IPS-NIHi7 (cell line): Measurements from ENCODE around the gene ZFYVE16.
A peak's percentile ranks its signal among the peaks of the same experiment; 100 is the strongest.
"Not testable (repeated sequence)": the region's sequence is repeated elsewhere in the genome, so short reads cannot be mapped to it uniquely, and the experiment has no call there.

Source experiments
- DNase-seq: peaks from one replicate; pipeline ENCODE4 v3.0.0; 2012; ENCODE audit warnings: mixed read lengths; ENCODE audit errors: extremely low spot score

The ZFYVE16 gene

DNA sequence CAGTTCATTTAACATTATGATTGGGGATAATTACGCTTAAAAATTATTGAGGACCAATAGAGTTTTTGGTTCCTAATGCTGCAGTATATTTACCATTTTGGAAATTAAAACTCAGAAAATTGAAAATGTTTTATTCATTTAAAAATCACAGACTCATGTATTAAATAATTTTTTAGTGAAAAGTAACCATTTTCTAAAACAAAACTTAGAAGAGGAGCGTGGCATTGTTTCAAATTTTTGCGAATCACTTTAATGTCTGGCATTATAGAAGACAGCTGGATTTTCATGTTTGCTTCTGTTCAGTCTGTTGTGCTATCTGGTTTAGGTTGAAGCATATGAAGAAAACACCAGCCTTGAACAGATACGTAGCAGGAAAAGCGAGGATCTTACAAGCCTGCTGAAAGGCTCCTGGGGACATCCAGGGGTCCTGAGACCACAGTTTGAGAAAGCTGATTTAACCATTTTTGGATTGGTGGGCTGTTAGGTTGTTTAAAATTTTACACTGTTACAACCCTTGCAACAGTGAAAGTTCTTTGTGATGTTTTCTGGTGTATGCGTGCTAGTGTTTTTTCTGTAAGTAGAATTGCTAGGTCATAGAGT lies 1.6 kb downstream of the ZFYVE16 start:
- DNase-seq: no peak

- no peak for DNase-seq
Observed at GRCh38 chr5:80411589-80412219, 3.8 kb downstream of the ZFYVE16 start.

DNA sequence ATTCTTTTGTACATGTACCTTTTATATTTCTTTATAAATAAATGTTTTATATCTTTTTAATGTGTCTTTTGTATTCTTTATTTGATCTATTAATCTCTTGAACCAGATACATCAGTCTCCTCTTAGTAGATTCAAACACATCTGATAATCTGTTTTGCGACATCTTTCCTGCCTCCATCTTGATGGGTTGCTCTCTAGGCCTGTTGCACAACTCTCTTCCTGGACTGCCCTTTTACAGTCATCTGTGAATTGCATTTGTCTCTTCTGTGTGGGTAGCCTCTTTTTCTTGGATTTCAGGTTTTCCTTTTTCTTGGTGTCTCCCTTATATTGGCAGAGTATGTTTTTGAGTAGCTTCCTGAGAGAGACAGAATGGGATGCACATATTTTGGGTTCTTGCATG lies 6.2 kb downstream of the ZFYVE16 start:
- no peak for DNase-seq

DNA sequence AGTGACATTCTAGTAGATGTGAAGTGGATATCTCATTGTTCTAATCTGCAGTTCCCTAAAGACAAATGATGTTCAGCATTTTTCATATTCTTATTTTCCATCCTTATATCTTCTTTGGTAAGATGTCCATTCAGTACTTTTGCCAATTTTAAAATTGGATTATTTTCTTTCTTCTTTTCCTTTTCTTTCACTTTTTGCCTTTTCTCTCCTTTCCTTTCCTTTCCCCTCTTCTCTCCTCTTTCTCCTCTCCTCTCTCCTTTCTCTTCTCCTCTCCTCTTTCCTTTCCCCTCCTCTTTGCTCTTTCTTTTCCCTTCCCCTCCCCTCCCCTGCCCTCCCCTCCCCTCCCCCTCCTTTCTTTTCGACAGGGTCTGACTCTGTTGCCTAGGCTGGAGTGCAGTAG lies 10.1 kb downstream of the ZFYVE16 start:
- no peak for DNase-seq

DNA sequence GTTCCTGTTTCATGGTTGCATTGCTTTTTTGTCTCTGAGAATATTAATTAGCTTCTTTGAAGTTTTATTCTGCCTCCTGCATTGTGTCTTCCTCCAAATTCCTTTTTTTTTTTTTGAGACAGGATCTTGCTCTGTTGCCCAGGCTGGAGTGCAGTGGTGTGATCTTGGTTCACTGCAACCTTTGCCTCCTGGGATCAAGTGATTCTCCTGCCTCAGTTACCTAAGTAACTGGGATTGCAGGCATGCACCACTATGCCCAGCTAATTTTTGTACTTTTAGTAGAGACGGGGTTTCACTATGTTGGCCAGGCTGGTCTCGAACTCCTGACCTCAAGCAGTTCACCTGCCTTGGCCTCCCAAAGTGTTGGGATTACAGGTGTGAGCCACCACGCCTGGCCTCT lies 16.5 kb downstream of the ZFYVE16 start:
- DNase-seq: not testable (repeated sequence)

- DNase-seq: no peak
Observed at GRCh38 chr5:80435476-80435875, 27.6 kb downstream of the ZFYVE16 start.

DNA sequence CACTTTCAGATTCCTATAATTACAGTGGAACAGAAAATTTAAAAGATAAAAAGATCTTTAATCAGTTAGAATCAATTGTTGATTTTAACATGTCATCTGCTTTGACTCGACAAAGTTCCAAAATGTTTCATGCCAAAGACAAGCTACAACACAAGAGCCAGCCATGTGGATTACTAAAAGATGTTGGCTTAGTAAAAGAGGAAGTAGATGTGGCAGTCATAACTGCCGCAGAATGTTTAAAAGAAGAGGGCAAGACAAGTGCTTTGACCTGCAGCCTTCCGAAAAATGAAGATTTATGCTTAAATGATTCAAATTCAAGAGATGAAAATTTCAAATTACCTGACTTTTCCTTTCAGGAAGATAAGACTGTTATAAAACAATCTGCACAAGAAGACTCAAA lies 29.5 kb downstream of the ZFYVE16 start:
- DNase-seq: no peak

GRCh38 chr5:80438739-80439138 lies 30.9 kb downstream of the ZFYVE16 start:
- no peak for DNase-seq

DNA sequence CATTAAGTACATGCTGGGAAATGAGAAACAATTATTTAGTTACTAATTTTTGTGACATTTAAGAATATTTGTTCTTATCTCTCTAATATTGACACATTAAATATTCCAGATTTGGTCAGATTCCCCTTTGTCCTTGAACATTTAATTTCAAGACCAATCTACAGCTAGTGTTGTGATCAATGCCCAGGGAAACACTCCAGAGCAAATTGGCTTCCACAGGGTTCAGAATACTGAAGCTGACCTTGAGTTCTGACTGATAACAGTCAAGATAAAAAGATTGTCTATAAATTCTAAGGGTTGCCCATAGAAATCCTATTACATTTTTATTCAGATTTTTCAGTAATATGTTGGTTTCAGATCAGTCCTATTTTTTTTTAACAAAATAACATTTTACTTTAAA lies 31.3 kb downstream of the ZFYVE16 start:
- no peak for DNase-seq

- no peak for DNase-seq
Observed at GRCh38 chr5:80442742-80443141, 34.9 kb downstream of the ZFYVE16 start.

DNA sequence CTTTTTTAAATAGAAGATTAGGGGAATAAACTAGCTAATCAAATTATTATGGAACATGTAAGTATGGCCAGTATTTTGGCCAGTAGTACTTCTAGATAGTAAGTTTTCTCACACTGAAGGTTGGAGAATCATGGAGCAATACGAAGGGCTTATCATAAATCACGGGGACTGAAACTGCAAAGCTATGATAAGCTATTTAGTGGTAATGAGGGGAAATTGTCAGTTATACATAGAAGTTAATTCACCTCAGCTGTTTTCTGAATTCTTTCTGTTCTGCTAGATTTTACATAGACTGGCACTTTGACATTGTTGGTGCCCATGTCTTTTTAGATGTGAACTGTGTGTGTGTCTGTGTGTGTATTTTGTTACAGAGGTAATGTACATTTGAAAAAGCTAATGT lies 45.5 kb downstream of the ZFYVE16 start:
- no peak for DNase-seq

GRCh38 chr5:80463269-80463668 lies 55.4 kb downstream of the ZFYVE16 start:
- DNase-seq: no peak

- no peak for DNase-seq
Observed at GRCh38 chr5:80466669-80467485, 59.0 kb downstream of the ZFYVE16 start.

DNA sequence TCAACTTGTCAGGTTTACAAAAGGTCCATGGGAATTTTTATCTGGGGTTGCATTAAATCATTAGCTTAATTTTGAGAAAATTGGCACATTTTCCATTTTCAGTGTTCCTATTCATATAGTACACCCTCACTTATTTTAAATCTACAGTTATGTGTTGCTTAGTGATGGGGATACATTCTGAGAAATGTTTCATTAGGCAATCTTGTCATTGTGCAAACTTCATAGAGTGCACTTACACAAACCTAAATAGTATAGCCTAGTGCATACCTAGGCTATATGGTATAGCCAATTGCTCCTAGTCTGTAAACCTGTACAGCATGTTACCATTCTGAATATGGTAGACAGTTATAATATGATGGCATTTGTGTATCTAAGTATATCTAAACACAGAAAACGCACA lies 60.3 kb downstream of the ZFYVE16 start:
- no peak for DNase-seq

DNA sequence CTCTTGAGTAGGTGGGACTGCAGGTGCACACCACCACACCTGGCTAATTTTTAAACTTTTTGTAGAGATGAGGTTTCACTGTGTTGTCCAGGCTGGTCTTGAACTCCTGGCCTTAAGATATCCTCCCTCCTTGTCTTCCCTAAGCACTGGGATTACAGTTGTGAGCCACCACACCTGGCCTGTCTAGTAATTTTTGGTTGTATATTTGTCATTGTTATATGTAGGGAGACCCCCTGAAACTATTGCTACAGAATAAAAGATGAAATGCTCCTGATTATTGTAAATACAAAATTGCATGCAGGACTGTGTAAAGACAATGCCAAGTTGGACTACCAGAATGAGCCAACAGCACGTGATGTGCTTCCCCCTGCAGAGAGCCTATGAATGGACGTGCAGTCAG lies 62.8 kb downstream of the ZFYVE16 start:
- not testable (repeated sequence) for DNase-seq

GRCh38 chr5:80474929-80475328 lies 67.1 kb downstream of the ZFYVE16 start:
- no peak for DNase-seq

GRCh38 chr5:80479713-80480112 lies 71.8 kb downstream of the ZFYVE16 start:
- no peak for DNase-seq

- no peak for DNase-seq
Observed at GRCh38 chr5:80480354-80480753, 72.5 kb downstream of the ZFYVE16 start.

DNA sequence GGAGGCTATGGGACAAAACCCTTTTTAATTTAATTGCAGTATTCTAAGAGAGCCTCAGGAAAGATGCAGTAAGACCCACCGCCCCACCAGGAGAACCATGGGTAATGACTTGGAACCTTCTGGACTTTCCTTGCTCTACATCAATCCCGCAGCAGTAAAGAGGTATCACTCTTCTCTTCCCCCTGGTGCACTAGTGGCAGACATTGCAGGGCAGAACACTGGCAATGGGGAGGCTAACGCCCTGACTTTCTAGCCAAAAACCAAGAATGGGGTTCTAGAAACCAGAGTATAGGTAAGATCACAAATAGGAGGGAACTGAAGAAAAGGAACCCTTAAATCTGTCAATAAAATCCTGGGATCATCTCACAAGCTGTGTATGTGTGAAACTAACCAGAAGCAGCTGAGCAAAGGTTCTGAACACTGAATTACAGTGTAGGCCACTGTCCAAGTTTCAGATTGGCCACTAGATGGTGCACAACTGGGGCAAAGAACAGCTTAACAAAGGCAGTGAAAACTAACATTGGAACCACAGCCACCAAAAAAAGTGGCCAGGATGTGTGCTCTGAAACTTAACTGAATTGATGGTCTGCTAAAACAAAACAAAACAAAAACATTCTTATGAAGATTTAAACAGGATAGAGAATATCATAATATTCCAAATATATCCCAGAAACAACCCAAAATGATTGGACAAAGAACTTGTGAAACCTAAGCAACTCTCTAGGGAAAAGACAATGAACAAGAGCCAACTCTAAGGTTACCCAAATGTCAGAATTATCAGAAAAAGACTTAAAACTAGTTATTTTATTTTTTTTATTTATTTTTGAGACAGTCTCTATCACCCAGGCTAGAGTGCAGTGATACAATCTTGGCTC lies 73.4 kb downstream of the ZFYVE16 start:
- peak; percentile 62 for DNase-seq

DNA sequence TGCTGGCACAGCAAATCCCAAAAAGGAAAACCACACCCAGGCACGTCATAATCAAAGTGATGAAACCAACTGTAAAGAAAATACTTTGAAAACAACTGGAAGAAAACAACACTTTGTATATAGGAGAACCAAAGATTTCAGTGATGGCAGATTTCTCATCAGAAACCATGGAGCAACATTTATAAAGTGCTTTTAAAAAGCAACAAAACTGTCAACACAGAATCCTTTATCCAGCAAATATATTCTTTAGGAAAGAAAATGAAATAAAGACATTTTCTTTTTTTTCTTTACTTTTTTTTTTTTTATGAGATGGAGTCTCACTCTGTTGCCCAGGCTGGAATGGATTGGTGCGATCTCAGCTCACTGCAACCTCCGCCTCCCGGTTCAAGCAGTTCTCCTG lies 74.7 kb downstream of the ZFYVE16 start:
- DNase-seq: no peak

GRCh38 chr5:80483636-80484232 lies 75.9 kb downstream of the ZFYVE16 start:
- no peak for DNase-seq

- DNase-seq: no peak
Observed at GRCh38 chr5:80487444-80487828, 79.6 kb downstream of the ZFYVE16 start.
